HCT116 (cell line): ENCODE data around the gene FAM210B. TPM values are rescaled to one million over a fixed set of nuclear protein-coding genes. Genes with fewer than 3 reads are reported as not detected.

Experiments used
- ATAC-seq: fragments of 200-7000 bp; cut with Tn5 transposase; 2 replicates; pipeline ENCODE4 v1.9.1; 2020; ENCODE audit warnings: mild to moderate bottlenecking, moderate library complexity
- BruUV-seq: library from RNA; stranded (reverse); fragments of 400-500 nt; replicated peaks from 2 replicates; lab custom pipeline; 2021; lab: Mats Ljungman, UMichigan
- CTCF ChIA-PET: fragments of 300-600 bp; sonication (Branson Sonifier 250); formaldehyde crosslinking; loops from one replicate; lab custom pipeline; 2021; ENCODE audit warnings: antibody characterized with exemption; lab: Charles Lee
- POLR2A ChIA-PET: fragments of 300-600, 350-600 bp; sonication (Branson Sonifier 250); formaldehyde crosslinking; loops from one replicate; lab custom pipeline; 2021; ENCODE audit warnings: antibody characterized with exemption; lab: Charles Lee
- RAD21 ChIA-PET, 2 experiments: fragments of 300-600 bp; sonication (Branson Sonifier 250); formaldehyde crosslinking; loops; one replicate each; lab custom pipeline; 2023; ENCODE audit warnings: low total read pairs in 2 of 2; ENCODE audit not compliant: uncharacterized antibody in 2 of 2, unreplicated experiment in 2 of 2, low non-redundant PET in 1 of 2; lab: Charles Lee
- DNase-seq: peaks from one replicate; pipeline ENCODE4 v3.0.0-alpha.2; 2010; ENCODE audit warnings: low read depth, low spot score
- H2AFZ ChIP-seq: fragments of 200-600 bp; shearing (Covaris generic), sonication (generic); 2 replicates; pipeline ENCODE4 v1.6.1; 2017; ENCODE audit warnings: low read depth, mixed run types, mixed read lengths, antibody characterized with exemption, low read length; ENCODE audit not compliant: poor library complexity, severe bottlenecking
- H3K27ac ChIP-seq: 2 replicates; pipeline ENCODE4 v1.5.1; 2012; ENCODE audit warnings: low read depth, low read length
- H3K27me3 ChIP-seq: fragments of 200-600 bp; sonication (generic); 2 replicates; pipeline ENCODE4 v1.6.1; 2016; ENCODE audit warnings: mixed run types, low read length, mixed read lengths; ENCODE audit not compliant: insufficient read depth
- H3K36me3 ChIP-seq, 2 experiments: fragments of 200-500 bp in 1 of 2; fragments of 200-600 bp in 1 of 2; sonication (Bioruptor generic) in 1 of 2; sonication (generic) in 1 of 2; 2 replicates each; pipeline versions ENCODE4 v1.5.1 to v1.6.1; 2014 to 2016; ENCODE audit warnings: low read length in 2 of 2, inconsistent platforms in 1 of 2, mixed read lengths in 1 of 2, mixed run types in 1 of 2; ENCODE audit not compliant: insufficient read depth in 2 of 2, control insufficient read depth in 1 of 2
- H3K4me1 ChIP-seq, 2 experiments: fragments of 200-600 bp in 1 of 2; sonication (generic) in 1 of 2; 2 replicates each; pipeline versions ENCODE4 v1.5.1 to v1.6.1; 2012 to 2017; ENCODE audit warnings: low read length in 2 of 2, inconsistent platforms in 1 of 2, mild to moderate bottlenecking in 1 of 2, mixed read lengths in 1 of 2, mixed run types in 1 of 2, moderate library complexity in 1 of 2; ENCODE audit not compliant: insufficient read depth in 2 of 2, control insufficient read depth in 1 of 2
- H3K4me2 ChIP-seq: fragments of 200-600 bp; sonication (generic); 2 replicates; pipeline ENCODE4 v1.6.1; 2017; ENCODE audit warnings: mixed run types, low read length, mixed read lengths
- H3K4me3 ChIP-seq, 2 experiments: fragments of 200-600 bp in 1 of 2; sonication (generic) in 1 of 2; replicated peaks in 1 of 2; 2 replicates each; pipeline ENCODE4 v1.5.1; 2011 to 2016; ENCODE audit warnings: low read length in 2 of 2, control low read depth in 1 of 2, low read depth in 1 of 2, mild to moderate bottlenecking in 1 of 2, mixed read lengths in 1 of 2, mixed run types in 1 of 2
- H3K79me2 ChIP-seq: fragments of 200-600 bp; sonication (generic); 2 replicates; pipeline ENCODE4 v1.6.1; 2017; ENCODE audit warnings: mild to moderate bottlenecking, mixed run types, low read length, moderate library complexity, mixed read lengths; ENCODE audit not compliant: insufficient read depth
- H3K9ac ChIP-seq: fragments of 200-600 bp; sonication (generic); 2 replicates; pipeline ENCODE4 v1.6.1; 2016; ENCODE audit warnings: low read length, mixed read lengths
- H3K9me2 ChIP-seq: fragments of 200-600 bp; sonication (generic), shearing (Covaris generic); 2 replicates; pipeline ENCODE4 v1.6.1; 2017; ENCODE audit warnings: mixed run types, mild to moderate bottlenecking, moderate library complexity; ENCODE audit not compliant: insufficient read depth
- H3K9me3 ChIP-seq, 2 experiments: fragments of 200-500 bp in 1 of 2; fragments of 200-600 bp in 1 of 2; sonication (Bioruptor generic) in 1 of 2; sonication (generic) in 1 of 2; 2 replicates each; pipeline ENCODE4 v1.6.1; 2014 to 2017; ENCODE audit warnings: low read length in 2 of 2, mixed read lengths in 2 of 2, inconsistent platforms in 1 of 2, low read depth in 1 of 2, mild to moderate bottlenecking in 1 of 2, mixed run types in 1 of 2, moderate library complexity in 1 of 2; ENCODE audit not compliant: control insufficient read depth in 1 of 2, insufficient read depth in 1 of 2
- H4K20me1 ChIP-seq: fragments of 200-600 bp; sonication (generic), shearing (Covaris generic); 2 replicates; pipeline ENCODE4 v1.6.1; 2017; ENCODE audit warnings: mixed run types, mild to moderate bottlenecking, moderate library complexity; ENCODE audit not compliant: insufficient read depth
- CBX3 ChIP-seq: IDR thresholded peaks from 2 replicates; pipeline ENCODE4 v1.6.1; 2012; ENCODE audit warnings: low read depth
- CEBPB ChIP-seq: IDR thresholded peaks from 2 replicates; pipeline ENCODE4 v1.6.1; 2012; ENCODE audit warnings: low read depth
- ELF1 ChIP-seq: IDR thresholded peaks from 2 replicates; pipeline ENCODE4 v1.6.1; 2012; ENCODE audit warnings: low read depth, borderline replicate concordance
- EZH2 ChIP-seq: fragments of 200-600 bp; sonication (generic); IDR thresholded peaks from 2 replicates; pipeline ENCODE4 v1.6.1; 2017; ENCODE audit warnings: antibody characterized with exemption, mixed run types
- FOSL1 ChIP-seq: IDR thresholded peaks from 2 replicates; pipeline ENCODE4 v1.6.1; 2012; ENCODE audit warnings: low read depth
- JUND ChIP-seq: IDR thresholded peaks from 2 replicates; pipeline ENCODE4 v1.6.1; 2012
- POLR2A ChIP-seq: IDR thresholded peaks from 2 replicates; pipeline ENCODE4 v1.7.0; 2011; ENCODE audit warnings: borderline replicate concordance; ENCODE audit not compliant: insufficient read depth, insufficient read length; ENCODE audit errors: extremely low read depth
- RAD21 ChIP-seq: IDR thresholded peaks from 2 replicates; pipeline ENCODE4 v1.6.1; 2012; ENCODE audit warnings: low read depth, mild to moderate bottlenecking
- SP1 ChIP-seq: IDR thresholded peaks from 2 replicates; pipeline ENCODE4 v1.6.1; 2012; ENCODE audit warnings: low read depth
- SRF ChIP-seq: IDR thresholded peaks from 2 replicates; pipeline ENCODE4 v1.6.1; 2012; ENCODE audit warnings: low read depth
- YY1 ChIP-seq: IDR thresholded peaks from 2 replicates; pipeline ENCODE4 v1.6.1; 2011; ENCODE audit warnings: low read length, low read depth, moderate library complexity, mild to moderate bottlenecking; ENCODE audit not compliant: insufficient replicate concordance; ENCODE audit errors: extremely low read depth
- ZFX ChIP-seq: fragments of 450-650 bp; IDR thresholded peaks from 2 replicates; pipeline ENCODE4 v1.6.1; 2017
- intact Hi-C: fragments of 100-400 bp; cut with micrococcal nuclease; formaldehyde crosslinking; loops from 2 replicates; pipeline ENCODE4 v1.10.0; 2022
- total RNA-seq: library from RNA; stranded (reverse); gene quantifications from one replicate; pipeline ENCODE4 v1.2.1, GENCODE V29; 2021; ENCODE audit not compliant: unreplicated experiment
- TF ChIP-seq, protein P1 (sequence below), 3 experiments: fragments of 200-600 bp in 1 of 3; sonication (generic) in 1 of 3; IDR thresholded peaks in 2 of 3; conservative IDR thresholded peaks in 1 of 3; 2 replicates each; pipeline ENCODE4 v1.5.1; 2012 to 2017; ENCODE audit warnings: low read depth in 2 of 3, low read length in 2 of 3, antibody characterized with exemption in 1 of 3, borderline replicate concordance in 1 of 3, control low read depth in 1 of 3, mild to moderate bottlenecking in 1 of 3, mixed read lengths in 1 of 3, mixed run types in 1 of 3, moderate library complexity in 1 of 3; ENCODE audit not compliant: insufficient read depth in 1 of 3
- TF ChIP-seq, protein P2 (sequence below): IDR thresholded peaks from 2 replicates; pipeline ENCODE4 v1.6.1; 2012

Gene FAM210B
- total RNA-seq, 1 experiment from 2014 or later: 12.0 TPM

DNA sequence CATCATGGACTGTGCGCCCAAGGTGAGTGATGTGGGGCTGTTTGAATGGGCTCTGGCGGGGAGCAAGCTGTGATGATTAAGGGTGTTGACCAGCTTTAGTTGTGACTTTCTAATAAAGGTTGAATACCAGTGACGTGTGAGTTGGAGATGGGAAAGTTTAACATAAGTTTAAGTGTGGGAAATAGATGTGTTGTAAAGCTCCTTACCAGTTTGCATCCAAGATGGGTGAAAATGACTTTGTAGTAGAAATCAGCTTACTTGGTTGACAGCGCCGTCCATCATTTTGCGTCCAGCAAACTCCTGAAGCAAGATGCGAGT, 53.7 kb downstream of the FAM210B start:
- H2AFZ ChIP-seq: no peak overlapping the region
- ChIA-PET POLR2A (no interaction called here), RAD21 (no interaction called here)
- no peaks in the 10 kb centered on the region for H3K9me3 ChIP-seq
- H3K27ac ChIP-seq: no peak overlapping the region
- intact Hi-C loops: no loop called here
- H3K9me2 ChIP-seq: no peaks in the 10 kb centered on the region
- H3K36me3 ChIP-seq: peaks cover 5 to 7% of the 10 kb centered on the region in 2 experiments; a peak in 3 of 4 replicates
- BruUV-seq: no TSS peak
- no peaks in the 10 kb centered on the region for H4K20me1 ChIP-seq
- no peaks in the 10 kb centered on the region for H3K79me2 ChIP-seq
- no peak for DNase-seq
- H3K4me2 ChIP-seq: no peak overlapping the region
- no peaks in the 10 kb centered on the region for H3K27me3 ChIP-seq
- TF ChIP-seq SRF (no peak), EZH2 (no peak), POLR2A (no peak), ZFX (no peak), FOSL1 (no peak), RAD21 (no peak), SP1 (no peak), CEBPB (no peak), YY1 (no peak), ELF1 (no peak), JUND (no peak), CBX3 (no peak)
- TF ChIP-seq, protein P1, sequence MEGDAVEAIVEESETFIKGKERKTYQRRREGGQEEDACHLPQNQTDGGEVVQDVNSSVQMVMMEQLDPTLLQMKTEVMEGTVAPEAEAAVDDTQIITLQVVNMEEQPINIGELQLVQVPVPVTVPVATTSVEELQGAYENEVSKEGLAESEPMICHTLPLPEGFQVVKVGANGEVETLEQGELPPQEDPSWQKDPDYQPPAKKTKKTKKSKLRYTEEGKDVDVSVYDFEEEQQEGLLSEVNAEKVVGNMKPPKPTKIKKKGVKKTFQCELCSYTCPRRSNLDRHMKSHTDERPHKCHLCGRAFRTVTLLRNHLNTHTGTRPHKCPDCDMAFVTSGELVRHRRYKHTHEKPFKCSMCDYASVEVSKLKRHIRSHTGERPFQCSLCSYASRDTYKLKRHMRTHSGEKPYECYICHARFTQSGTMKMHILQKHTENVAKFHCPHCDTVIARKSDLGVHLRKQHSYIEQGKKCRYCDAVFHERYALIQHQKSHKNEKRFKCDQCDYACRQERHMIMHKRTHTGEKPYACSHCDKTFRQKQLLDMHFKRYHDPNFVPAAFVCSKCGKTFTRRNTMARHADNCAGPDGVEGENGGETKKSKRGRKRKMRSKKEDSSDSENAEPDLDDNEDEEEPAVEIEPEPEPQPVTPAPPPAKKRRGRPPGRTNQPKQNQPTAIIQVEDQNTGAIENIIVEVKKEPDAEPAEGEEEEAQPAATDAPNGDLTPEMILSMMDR (IDR thresholded peaks at IDR 0.05 in 2 of 3, conservative IDR thresholded peaks at IDR 0.05 in 1 of 3; ENCODE audit: borderline replicate concordance in 1 of 3, insufficient read depth in 1 of 3, low read depth in 2 of 3, low read length in 2 of 3): no peak
- TF ChIP-seq, protein P2, sequence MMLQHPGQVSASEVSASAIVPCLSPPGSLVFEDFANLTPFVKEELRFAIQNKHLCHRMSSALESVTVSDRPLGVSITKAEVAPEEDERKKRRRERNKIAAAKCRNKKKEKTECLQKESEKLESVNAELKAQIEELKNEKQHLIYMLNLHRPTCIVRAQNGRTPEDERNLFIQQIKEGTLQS: no peak
- TF ChIP-seq, all 23 proteins: peak for 0
- no peak overlapping the region for H3K9ac ChIP-seq
- CTCF ChIA-PET: interaction anchor here (1.3 kb wide), 1 partner anchor 14 kb away, joined by 3 read pairs; no protein-coding TSS in a partner anchor
- no peak overlapping the region for H3K4me3 ChIP-seq
- no peak for ATAC-seq
- no peaks in the 10 kb centered on the region for H3K4me1 ChIP-seq
